ENCODE results near the gene BROX.

The BROX gene

DNA sequence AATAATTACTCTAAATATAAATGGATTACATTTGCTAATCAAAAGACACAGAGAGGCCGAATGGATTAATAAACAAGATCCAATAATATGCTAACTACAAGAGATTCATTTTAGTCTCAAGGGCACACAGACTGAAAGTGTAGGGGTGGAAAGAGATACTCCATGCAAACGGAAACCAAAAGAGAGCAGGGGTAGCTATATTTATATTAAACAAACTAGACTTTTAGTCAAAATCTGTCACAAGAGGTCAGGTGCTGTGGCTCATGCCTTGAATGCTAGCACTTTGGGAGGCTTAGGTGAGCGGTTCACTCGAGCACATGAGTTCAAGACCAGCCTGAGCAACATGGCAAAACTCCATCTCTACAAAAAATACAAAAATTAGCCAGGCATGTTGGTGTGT, 68.9 kb downstream of the BROX start:
- no peak for DNase-seq

DNA sequence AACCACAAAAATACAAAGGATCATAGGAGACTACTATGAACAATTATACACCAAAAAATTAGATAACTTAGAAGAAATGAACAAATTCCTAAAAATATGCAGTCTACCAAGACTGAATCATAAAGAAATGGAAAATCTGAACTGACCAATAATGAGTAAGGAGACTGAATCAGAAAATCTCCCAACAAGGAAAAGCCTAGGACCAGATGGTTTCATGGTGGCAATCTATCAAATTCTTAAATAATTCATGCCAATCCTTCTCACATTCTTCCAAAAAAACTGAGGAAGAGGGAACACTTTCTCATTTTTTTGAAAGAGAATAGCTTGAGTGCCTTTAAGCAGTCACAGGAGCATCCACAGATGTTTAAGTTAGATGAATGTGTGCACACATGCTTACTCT, 70.7 kb downstream of the BROX start:
- no peak for DNase-seq

DNA sequence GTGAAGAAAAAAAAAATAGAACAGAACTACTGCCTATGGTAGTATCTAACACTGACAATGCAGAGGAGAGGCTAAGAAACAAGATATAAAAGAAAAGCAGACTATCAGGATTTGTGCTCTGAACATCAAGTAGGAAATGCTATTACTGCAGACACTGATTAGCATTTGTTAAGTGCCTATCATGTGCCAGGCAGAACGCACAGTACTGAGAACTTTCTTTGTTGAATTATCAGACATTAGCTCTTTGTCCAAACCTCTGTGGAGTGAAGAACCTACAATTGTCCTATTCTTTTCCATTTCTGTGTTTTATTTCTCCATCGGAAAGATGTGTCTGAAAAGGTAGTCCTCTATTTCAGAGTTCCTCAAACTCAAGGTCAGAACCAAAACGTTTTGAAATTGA, 72.0 kb downstream of the BROX start:
- no peak for DNase-seq
